Osteocyte (in vitro differentiated cells): Measurements from ENCODE around the gene IFT57. TPM values are rescaled to one million over a fixed set of nuclear protein-coding genes. Genes with fewer than 3 reads are reported as not detected.
"Not testable (repeated sequence)": the region's sequence is repeated elsewhere in the genome, so short reads cannot be mapped to it uniquely, and the experiment has no call there.

Source experiments
- DNase-seq: peaks from one replicate; pipeline ENCODE4 v3.0.0; 2021; ENCODE audit warnings: mixed read lengths; ENCODE audit not compliant: unreplicated experiment; ENCODE audit errors: extremely low spot score
- H3K27ac Mint-ChIP-seq: one replicate; pipeline ENCODE4 v1.8.0; 2021; ENCODE audit warnings: mild to moderate bottlenecking, mixed read lengths; ENCODE audit not compliant: unreplicated experiment
- H3K27me3 Mint-ChIP-seq: one replicate; pipeline ENCODE4 v1.8.0; 2021; ENCODE audit warnings: mixed read lengths; ENCODE audit not compliant: unreplicated experiment
- H3K36me3 Mint-ChIP-seq: one replicate; pipeline ENCODE4 v1.8.0; 2021; ENCODE audit warnings: mixed read lengths; ENCODE audit not compliant: unreplicated experiment
- H3K4me1 Mint-ChIP-seq: one replicate; pipeline ENCODE4 v1.8.0; 2021; ENCODE audit warnings: mixed read lengths; ENCODE audit not compliant: unreplicated experiment
- H3K4me3 Mint-ChIP-seq: one replicate; pipeline ENCODE4 v1.8.0; 2021; ENCODE audit warnings: mild to moderate bottlenecking, moderate library complexity, mixed read lengths; ENCODE audit not compliant: unreplicated experiment
- H3K9me3 Mint-ChIP-seq: one replicate; pipeline ENCODE4 v1.8.0; 2021; ENCODE audit warnings: mixed read lengths; ENCODE audit not compliant: unreplicated experiment
- long read RNA-seq: library from polyadenylated mRNA; unstranded; transcript quantifications from one replicate; pipeline ENCODE4 v2.0.0, GENCODE V29; 2021
- total RNA-seq: library from RNA; stranded (reverse); gene quantifications from 2 replicates; pipeline ENCODE4 v1.2.1, GENCODE V29; 2021
- TF ChIP-seq, protein P1 (sequence below): fragments of 200-600 bp; sonication (generic); IDR thresholded peaks from 2 replicates; pipeline ENCODE4 v1.5.0; 2021; ENCODE audit warnings: antibody characterized with exemption, mild to moderate bottlenecking, moderate library complexity

Gene IFT57, protein sequence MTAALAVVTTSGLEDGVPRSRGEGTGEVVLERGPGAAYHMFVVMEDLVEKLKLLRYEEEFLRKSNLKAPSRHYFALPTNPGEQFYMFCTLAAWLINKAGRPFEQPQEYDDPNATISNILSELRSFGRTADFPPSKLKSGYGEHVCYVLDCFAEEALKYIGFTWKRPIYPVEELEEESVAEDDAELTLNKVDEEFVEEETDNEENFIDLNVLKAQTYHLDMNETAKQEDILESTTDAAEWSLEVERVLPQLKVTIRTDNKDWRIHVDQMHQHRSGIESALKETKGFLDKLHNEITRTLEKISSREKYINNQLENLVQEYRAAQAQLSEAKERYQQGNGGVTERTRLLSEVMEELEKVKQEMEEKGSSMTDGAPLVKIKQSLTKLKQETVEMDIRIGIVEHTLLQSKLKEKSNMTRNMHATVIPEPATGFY
- 26.0 and 32.2 TPM in 2 replicates for total RNA-seq
- long read RNA-seq, transcript IFT57-201 (11 exons, 3,203 nt): major isoform, 135 of 189 reads
- long read RNA-seq, partial matches to known transcripts: 40 of 189 reads
- long read RNA-seq, other reads (novel, unspliced or antisense): 14 of 189 reads

DNA sequence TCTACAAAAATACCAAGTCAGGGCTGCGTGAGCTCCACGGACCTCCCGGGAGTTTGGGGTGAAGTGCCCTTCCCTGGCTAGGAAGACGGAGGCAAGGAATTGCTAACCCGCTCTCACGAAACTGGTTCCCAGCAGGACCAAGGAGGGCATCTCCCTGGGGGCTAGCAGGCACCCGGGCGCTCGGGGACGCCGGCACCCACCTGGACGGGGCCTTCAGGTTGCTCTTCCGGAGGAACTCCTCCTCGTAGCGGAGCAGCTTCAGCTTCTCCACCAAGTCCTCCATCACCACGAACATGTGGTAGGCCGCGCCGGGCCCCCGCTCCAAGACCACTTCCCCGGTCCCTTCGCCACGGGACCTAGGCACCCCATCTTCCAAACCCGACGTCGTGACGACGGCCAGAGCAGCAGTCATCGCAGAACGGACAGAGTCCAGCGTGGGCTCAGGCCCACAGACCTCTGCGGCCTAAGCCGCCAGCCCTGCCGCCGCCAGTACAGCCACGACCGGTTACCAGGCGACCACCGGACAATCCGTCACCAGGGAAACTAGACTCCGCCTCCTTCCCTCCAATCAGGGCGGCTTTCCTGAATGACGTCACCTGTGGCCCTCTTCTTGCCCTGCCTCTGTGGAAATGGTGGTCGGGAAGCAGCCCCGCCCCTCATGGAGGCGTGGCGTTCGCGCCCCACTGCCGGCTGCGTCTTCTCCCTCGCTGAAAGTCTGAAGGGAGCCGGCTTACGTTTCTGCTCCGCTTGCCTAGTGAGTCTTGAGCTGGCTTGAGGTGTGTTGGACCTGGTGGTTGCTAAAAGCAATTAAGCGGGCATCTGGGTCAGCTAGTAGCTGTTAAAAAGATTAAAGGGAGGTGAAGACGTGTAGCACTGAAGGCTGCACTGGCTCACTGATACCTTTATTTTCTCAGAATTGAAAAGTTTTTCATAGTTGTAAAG is at the start of gene IFT57:
Gene IFT57 (minus strand): TSS at position 514 of the 942 bp plus-strand sequence. CDS start 102 bp downstream, at position 412.
- DNase-seq: peak; percentile 98
- H3K4me3 Mint-ChIP-seq: peak within 1 kb of the TSS; percentile 99
- TF ChIP-seq, protein P1, sequence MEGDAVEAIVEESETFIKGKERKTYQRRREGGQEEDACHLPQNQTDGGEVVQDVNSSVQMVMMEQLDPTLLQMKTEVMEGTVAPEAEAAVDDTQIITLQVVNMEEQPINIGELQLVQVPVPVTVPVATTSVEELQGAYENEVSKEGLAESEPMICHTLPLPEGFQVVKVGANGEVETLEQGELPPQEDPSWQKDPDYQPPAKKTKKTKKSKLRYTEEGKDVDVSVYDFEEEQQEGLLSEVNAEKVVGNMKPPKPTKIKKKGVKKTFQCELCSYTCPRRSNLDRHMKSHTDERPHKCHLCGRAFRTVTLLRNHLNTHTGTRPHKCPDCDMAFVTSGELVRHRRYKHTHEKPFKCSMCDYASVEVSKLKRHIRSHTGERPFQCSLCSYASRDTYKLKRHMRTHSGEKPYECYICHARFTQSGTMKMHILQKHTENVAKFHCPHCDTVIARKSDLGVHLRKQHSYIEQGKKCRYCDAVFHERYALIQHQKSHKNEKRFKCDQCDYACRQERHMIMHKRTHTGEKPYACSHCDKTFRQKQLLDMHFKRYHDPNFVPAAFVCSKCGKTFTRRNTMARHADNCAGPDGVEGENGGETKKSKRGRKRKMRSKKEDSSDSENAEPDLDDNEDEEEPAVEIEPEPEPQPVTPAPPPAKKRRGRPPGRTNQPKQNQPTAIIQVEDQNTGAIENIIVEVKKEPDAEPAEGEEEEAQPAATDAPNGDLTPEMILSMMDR: no peak
- H3K36me3 Mint-ChIP-seq: peaks cover 2% of the 10 kb centered on the region
- no peaks in the 10 kb centered on the region for H3K27me3 Mint-ChIP-seq
- peak within 1 kb of the TSS; percentile 100 for H3K27ac Mint-ChIP-seq
- H3K9me3 Mint-ChIP-seq: no peaks in the 10 kb centered on the region
- peaks cover 52% of the 10 kb centered on the region for H3K4me1 Mint-ChIP-seq

DNA sequence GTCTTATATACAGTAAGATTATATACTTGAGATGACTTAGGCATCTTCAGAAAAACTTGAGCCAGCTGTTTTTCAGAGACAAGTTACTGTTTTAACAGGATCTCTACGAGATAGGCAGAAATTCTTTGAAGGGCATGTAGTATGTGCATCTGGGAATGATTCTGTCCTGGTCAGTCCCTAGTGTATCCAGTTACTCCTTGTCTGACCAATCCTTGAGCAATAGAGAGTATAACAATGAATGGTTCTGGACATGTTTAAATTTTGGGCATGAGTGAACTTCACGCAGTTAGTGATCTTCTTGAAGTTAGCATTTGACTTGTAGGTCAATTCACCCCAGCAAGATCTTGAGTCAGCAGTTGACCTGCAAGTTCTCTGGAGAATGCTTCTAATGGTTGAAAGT is 49.4 kb upstream of the IFT57 start:
- H3K27me3 Mint-ChIP-seq: no peaks in the 10 kb centered on the region
- no peak overlapping the region for H3K4me3 Mint-ChIP-seq
- H3K9me3 Mint-ChIP-seq: peaks cover 4% of the 10 kb centered on the region
- TF ChIP-seq, protein P1: no peak
- no peaks in the 10 kb centered on the region for H3K36me3 Mint-ChIP-seq
- DNase-seq: no peak
- no peak overlapping the region for H3K27ac Mint-ChIP-seq
- no peaks in the 10 kb centered on the region for H3K4me1 Mint-ChIP-seq

DNA sequence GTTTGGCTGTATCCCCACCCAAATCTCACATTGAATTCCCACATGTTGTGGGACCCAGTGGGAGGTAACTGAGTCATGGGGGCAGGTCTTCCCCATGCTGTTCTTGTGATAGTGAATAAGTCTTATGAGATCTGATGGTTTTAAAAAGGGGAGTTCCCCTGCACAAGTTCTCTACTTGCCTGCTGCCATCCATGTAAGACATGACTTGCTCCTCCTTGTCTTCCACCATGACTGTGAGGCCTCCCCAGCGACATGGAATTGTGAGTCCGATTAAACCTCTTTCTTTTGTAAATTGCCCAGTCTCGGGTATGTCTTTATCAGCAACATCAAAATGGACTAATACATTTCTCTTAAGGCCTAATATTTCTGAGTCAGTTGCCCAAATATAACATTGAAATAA is 46.0 kb upstream of the IFT57 start:
- H3K27ac Mint-ChIP-seq, H3K27me3 Mint-ChIP-seq, H3K4me3 Mint-ChIP-seq, DNase-seq, H3K4me1 Mint-ChIP-seq, H3K9me3 Mint-ChIP-seq, H3K36me3 Mint-ChIP-seq: not testable (repeated sequence)

DNA sequence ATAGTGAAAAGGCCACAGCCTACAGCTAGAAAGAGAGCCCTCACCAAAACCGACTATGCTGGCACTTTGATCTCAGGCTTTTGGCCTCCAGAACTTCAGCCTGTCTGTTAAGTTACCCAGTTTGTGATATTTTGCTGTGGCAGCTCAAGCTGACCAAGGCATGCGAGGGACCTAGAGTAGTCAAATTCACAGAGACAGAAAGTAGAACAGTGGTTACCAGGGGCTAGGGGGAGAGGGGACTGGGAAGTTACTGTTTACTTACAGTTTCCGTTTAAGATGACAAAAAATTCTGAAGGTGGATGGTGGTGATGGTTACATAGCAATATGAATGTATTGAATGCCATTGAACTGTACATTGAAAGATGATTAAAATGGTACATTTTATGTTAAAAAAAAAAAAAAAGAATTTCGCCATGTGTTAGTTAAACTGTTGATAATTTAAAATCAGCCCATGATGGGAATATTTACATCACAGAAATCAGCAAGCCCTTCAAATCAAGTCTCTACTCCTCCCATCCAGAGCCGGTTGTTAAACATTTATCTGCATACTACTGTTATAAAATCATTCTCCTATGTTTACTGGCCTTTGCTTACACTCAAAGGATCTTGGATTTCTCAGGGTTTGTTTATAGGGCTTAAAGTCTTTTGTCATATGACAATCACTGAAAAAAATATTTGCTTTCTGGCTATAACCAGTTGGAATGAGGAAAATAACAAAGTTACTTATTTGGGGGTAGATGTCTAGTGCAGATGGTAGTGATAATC is 42.5 kb upstream of the IFT57 start:
- not testable (repeated sequence) for H3K27me3 Mint-ChIP-seq, H3K27ac Mint-ChIP-seq, H3K36me3 Mint-ChIP-seq, DNase-seq, H3K4me1 Mint-ChIP-seq, H3K9me3 Mint-ChIP-seq, H3K4me3 Mint-ChIP-seq

DNA sequence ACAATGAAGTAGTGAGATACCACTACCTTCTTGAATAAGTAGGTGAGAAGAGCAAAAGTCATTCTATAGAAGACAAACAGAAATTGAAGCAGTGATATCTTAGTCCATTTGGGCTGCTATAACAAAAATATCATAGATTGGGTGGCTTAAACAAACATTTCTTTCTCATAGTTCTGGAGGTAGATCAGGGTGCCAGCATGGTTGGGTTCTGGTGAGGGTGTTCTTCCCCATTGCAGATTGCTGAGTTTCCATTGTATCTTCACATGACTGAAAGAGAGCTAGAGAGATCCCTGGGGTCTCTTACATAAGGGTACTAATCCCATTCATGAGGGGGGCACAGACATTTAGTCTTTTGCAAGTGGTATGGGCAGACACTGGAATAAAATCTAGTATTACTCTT is 32.9 kb upstream of the IFT57 start:
- Mint-ChIP-seq H3K9me3 (no peaks in the 10 kb centered on the region), H3K27ac (no peak overlapping the region), H3K36me3 (no peaks in the 10 kb centered on the region), H3K27me3 (no peaks in the 10 kb centered on the region), H3K4me1 (no peaks in the 10 kb centered on the region), H3K4me3 (no peak overlapping the region)
- no peak for DNase-seq
- TF ChIP-seq, protein P1: no peak
